A172 (cell line): Measurements from ENCODE around the gene HOOK1. TPM values are rescaled to one million over a fixed set of nuclear protein-coding genes. Genes with fewer than 3 reads are reported as not detected.

Experiments used
- DNase-seq: peaks from one replicate; pipeline ENCODE4 v3.0.0-alpha.2; 2015; ENCODE audit warnings: low spot score
- total RNA-seq: library from RNA; depleted of rRNA; stranded (reverse); fragments of >200 nt; shearing (Covaris generic); gene quantifications from 2 replicates; pipeline ENCODE4 v1.2.3, GENCODE V29; 2014; rRNA removed

HOOK1 gene
- not detected in 2 replicates for total RNA-seq

DNA sequence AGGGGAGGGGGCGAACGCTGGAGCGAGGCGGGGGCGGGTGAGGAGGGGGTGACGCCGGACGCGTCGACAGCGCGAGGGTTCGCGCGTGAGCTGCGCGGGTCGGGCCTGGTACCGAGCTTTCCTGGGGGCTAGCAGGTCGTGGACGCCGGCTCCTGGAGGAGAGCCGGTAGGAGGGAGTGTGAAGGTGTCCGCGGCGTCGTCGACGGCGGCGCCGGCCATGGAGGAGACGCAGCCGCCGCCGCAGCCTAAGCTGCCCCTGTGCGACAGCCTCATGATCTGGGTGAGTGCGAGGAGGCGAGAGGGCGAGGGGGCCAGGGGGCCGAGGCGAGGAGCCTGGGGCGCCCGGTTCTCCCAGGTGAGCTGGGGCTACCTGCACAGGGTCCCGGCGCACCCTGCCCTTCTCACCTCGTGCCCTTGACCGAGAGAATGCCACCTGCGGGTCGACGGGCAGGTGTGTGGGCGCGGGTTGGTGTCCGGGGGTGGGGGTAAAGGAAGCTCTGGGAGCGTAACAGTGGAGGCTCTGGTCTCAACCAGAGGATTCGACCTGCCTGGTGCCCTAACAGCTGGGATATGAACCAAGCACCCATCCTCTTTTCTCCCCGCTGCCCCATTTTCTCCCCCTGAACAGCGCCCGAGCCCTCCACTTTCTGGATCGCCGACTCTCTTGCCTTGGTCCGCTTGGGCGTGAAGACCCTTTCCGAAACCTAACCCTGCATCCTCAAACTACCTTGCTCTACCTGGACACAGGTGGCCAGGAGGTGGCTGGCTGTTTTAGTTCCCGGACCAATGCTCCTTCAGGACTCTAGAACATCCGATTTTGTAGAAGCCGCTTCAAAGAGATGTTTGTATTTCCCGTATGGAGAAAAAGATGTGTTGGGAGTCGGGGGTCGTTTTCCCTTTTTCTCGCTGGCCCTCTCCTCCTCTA lies at the start of gene HOOK1:
Gene HOOK1 (plus strand): TSS at position 49 of the 925 bp plus-strand sequence. CDS start 169 bp downstream, at position 218.
- no peak for DNase-seq

GRCh38 chr1:59765011-59765730 lies 49.6 kb upstream of the HOOK1 start:
- no peak for DNase-seq

DNA sequence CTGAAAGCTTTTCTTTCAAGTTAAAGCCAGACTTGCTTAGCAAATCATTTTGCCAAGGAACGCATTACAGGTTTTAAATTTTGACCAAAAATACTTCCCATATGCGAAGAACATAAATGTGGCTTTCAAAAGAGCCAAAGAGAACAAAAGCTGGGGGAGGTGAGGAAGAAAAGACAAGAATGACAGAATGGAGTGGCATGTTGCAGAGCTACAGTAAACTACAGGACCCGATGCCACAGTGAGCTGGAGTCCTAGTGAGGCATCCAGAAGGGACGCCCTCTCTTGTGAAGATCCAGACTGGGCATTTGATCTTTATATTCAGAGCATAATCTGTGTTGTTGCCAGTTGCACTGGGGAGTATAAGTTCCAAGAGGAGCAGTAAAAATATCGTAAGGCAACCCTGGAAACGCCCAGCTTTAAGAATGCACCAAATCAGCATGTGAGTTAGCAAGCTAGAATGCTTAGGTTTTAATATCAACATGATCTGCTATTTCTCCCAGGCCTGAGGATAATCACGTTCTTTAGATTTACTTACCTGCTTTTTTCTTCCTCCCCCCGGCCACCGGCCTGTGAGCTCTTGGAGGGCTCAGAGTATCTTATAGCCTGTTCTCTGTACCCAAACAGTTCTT lies 48.4 kb upstream of the HOOK1 start:
- no peak for DNase-seq

GRCh38 chr1:59767119-59767518 lies 47.6 kb upstream of the HOOK1 start:
- DNase-seq: no peak

GRCh38 chr1:59768792-59769735 lies 45.7 kb upstream of the HOOK1 start:
- no peak for DNase-seq

DNA sequence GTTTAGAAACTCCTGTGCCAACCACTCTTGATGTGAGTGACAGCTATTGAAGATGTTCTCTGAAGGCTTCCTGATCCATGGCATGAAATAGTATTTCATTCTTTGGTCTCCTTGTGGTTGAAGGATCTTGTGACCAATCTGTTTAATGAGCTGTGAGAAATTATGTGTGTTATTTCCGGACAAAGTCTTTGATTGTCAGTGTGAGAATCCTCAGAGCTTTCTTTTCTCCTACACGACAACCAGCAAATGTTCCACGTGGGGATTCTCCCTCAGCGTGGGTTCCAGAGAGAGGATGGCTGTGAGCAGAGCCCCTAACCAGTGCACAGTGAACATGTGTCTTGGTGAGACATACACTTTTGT lies 45.0 kb upstream of the HOOK1 start:
- no peak for DNase-seq

- no peak for DNase-seq
These were observed 43.4 kb upstream of the HOOK1 start for GRCh38 chr1:59771361-59771760.

GRCh38 chr1:59775480-59775879 lies 39.3 kb upstream of the HOOK1 start:
- no peak for DNase-seq

DNA sequence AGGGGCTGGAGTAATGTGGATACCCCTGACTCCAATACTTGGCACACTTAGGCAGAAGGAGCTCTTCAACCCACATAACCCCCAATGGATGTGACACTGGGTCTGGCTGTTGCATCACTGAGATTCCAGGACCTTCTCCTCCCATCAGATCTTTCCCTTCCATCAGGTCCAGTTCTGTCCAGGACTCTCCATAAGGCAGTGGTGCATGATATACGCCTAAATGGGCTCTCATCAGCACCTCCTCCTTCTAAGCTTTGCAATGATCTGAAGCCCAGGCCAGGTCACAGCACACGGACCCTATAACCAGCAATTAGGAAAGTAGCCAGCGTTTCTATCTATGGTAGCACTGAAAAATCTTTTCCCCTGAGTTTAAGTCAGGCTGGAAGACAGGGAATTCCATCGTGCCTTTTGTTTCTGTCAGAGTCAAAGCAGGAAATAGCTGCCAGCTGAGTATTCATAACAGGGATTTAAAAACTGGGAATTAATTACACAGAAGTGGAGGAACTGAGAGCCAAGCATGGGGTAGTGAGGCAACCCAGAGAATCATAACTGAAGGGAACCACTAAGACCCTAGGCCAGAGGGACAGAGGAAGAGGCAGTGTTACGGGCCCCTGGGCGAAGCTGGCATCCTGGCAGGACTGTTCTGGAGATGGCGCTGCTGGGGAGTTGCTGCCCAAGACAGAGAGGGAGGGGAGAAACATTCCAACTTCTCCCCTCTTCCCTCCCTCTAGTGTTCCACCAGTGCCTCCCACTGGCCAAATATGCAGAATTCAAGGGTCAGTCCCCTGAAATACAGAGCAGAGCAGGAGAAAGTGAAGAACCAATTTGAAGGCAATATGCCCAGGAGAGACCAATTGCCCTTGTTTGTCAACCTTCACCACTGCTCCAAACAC lies 37.5 kb upstream of the HOOK1 start:
- DNase-seq: no peak

DNA sequence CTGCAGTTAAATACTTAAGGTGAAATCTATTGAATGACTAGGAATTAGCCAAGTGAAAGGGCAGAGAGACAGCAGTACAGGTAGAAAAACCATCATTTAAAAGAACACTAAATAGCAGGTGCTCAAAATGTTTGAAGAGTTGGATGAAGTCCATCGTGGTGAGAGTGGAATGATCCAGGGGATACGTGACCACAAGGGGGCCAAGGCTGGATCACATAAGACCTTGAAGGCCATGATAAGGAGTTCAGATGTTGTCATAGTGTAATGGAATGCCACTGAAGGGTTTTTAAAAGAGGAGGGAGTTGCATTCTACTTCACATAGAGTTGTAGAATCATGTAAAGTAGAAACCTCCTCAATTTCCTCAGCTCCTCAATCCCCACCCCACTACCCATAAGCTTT lies 34.8 kb upstream of the HOOK1 start:
- no peak for DNase-seq

GRCh38 chr1:59788825-59789224 lies 25.9 kb upstream of the HOOK1 start:
- DNase-seq: no peak

- no peak for DNase-seq
These were observed 16.1 kb upstream of the HOOK1 start for GRCh38 chr1:59798600-59798999.

- DNase-seq: no peak
These were observed 11.2 kb upstream of the HOOK1 start for GRCh38 chr1:59803458-59804038.

DNA sequence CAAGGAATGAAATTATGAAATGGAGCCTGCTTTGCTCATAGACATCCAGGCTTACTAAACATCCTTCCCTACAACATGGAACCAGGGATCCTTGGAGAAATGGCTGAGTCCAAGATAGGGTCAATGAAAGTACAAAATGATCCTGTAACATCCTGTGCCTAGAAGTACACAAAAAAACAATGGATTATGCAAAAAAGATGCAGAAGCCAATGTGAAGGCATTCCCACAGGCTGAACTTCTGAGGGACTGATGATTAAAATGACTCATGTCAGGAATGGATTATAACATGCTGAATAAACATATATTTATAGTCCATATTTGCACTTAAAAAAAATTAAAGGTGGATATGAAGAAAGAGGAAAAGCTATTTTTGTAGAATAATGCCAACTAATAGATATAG lies 10.4 kb upstream of the HOOK1 start:
- DNase-seq: no peak

DNA sequence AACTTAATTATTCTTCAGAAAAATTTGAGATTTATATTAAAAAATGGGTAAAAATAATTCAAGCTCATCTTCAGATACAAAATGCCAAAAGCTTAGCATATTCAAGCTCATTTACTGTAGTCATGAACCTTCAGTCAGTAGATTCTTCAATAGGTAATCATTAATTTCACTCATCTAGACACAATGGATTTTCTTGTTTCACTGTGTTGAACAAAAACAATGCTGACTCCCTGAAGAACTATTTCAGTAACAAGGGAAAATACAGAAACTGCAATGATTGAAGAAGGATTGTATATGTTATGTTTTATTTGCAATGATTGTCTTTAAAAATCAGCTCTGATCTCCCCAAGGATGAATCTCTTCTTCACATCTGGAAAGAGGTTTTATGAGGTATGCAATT lies 9.2 kb upstream of the HOOK1 start:
- DNase-seq: no peak

DNA sequence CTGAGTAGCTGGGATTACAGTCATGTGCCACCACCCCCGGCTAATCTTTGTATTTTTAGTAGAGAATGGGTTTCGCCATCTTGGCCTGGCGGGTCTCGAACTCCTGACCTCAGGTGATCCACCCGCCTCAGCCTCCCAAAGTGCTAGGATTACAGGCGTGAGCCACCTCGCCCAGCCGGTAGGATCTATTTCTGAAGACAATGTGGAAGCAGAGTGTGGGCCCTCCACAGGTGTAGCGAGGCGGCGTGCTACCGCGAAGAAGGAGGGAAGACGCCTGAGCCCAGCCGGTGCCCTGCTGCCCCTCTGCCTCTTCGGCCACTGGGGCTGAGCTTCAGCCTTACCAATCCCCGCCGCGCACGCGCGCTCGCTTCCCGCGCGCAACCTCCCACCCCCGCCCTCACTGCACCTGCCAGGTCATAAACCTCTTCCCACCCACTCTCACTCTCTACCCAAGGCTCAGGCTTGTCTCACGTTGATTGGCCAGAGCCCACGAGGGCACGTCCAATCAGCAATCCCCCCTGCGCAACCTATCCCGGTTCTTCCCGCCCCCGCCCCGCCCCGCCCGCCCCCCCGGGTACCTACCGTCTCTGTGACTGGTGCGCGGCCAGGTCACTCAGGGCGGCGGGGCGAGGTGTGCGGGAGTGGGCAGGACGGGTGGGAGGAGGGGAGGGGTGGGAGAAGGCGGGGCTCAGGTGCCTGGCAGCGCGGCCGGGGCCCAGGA lies 409 bp upstream of the HOOK1 start:
- DNase-seq: no peak

- DNase-seq: no peak
These were observed 1.1 kb downstream of the HOOK1 start for GRCh38 chr1:59815892-59816291.

GRCh38 chr1:59816318-59816878 lies 1.6 kb downstream of the HOOK1 start:
- no peak for DNase-seq
